ENCODE results near the gene PEX6.

Gene PEX6

DNA sequence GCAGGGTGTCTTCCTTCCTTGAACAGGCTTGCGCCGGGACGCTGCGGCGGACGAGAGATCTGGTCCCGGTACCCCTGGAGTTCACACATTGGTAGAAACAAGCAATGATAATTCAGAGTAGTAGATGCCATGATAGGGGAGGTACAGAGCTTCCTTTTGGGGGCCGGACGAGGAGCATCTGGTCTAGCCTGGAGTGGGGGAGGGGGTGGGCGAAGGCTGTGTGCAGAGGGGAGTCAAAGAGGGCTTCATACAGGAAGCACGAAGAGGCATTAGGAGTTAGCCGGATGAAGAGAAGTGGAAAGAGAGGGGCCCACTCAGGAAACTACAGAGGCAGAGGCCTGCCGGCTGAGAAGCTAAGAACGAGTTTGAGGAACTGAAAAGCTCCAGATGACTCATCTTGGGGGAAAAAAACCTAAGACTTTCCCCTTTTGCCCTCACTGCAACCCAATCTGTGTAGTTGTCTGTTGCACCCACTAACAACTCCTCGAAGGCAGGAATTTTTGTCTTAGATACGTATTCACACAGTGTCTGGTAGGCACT, 49.1 kb downstream of the PEX6 start:
- peak; percentile 69 for DNase-seq

DNA sequence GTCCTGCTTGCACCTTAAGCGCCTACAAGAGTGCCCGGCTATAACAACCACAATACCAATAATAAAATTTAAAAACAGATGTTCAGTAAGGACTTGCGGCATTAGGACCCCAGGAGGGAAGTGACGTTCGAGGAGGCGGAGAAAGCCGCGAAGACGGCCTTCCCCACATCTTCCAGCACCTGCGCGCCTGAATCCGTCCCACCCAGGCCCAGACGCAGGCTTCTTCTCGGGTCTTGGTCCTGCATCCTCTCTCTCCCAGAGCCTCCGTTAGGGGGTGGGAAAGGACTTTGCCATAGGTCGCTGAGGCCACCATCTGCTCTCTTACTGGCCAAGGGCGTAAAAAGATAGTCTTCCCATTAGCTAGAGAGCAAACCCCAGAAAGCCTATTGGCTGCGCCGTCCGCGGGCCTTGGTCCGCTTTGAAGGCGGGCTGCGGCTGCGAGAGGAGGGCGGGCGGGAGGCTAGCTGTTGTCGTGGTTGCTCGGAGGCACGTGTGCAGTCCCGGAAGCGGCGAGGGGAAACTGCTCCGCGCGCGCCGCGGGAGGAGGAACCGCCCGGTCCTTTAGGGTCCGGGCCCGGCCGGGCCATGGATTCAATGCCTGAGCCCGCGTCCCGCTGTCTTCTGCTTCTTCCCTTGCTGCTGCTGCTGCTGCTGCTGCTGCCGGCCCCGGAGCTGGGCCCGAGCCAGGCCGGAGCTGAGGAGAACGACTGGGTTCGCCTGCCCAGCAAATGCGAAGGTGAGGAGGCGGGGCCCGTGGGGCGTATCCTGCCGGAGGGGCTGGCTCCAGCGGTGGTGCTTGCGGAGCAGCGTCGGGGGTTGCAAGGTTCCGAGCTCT, 49.8 kb downstream of the PEX6 start, which contains the start of gene CNPY3:
CNPY3 (plus strand) TSS at position 495 of the 835 bp plus-strand sequence; CDS start at position 586, 91 bp downstream.
- DNase-seq, result peak; percentile 94

DNA sequence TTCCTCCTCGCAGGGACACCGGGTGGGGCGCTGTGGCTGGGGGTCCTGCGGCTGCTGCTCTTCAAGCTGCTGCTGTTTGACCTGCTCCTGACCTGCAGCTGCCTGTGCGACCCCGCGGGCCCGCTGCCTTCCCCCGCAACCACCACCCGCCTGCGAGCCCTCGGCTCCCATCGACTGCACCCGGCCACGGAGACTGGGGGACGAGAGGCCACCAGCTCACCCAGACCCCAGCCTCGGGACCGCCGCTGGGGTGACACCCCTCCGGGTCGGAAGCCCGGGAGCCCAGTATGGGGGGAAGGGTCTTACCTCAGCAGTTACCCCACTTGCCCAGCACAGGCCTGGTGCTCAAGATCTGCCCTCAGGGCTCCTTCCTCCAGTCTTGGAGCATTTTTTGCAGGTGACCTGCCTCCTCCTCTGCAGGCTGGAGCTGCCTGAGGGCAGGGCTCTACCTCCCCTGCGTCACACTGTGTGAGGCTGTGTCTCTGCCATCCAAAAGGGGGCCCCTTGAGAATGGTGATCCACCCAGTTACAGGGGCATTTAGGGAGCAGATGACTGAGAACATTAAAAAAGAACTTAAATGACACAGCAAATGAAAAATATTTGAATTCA, 53.6 kb downstream of the PEX6 start:
- DNase-seq, result no peak

DNA sequence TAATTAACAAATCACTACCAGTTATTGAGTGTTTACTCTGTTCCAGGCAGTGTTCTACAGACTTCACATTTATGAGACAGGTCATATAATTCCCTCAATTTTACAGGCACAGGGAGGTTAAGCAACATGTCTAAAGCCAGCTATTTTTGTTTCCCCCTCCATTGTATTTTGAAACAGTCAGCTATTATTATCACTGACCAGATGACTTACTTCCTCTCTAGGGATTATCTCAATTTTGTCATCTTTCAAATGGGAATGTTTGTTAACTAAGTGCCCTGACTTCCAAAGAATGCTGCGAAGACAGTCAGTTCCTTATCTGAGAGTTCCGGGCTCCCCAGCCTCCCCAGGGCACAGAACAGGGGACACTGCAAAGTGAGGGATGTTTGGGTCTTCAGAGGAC, 55.3 kb downstream of the PEX6 start:
- DNase-seq, result no peak

DNA sequence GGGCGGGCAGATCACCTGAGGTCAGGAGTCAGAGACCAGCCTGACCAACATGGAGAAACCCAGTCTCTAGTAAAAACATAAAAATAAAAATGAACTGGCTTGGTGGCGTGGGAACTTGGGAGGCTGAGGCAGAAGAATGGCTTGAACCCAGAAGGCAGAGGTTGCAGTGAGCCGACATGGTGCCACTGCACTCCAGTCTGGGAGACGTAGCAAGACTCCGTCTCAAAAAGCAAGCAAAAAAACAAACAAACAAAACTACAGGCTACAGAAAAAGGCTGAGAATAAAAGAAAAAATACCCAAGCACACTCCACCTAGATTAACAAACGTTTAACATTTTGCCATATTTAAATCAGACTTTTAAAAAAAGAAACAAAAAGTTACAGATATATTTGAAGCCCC, 57.2 kb downstream of the PEX6 start:
- DNase-seq, result no peak

DNA sequence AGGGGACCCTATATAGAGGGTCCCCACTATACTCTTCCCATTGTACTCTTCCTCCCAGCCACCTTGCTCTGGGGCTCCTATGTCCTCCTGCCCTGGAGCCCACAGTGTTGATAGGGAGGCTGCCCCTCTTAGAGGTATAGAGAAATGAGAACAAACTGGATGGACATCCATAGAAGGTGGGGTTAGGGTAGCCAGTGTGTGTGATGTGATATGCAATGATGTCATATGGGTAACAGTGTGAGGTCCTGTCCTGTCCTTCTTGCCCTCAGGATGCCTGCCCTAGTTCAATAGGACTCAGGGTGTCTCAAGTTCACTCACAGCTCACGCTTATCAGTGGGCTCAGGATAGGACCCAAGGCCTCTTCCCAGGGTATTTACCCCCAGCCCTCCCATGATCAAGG, 62.7 kb downstream of the PEX6 start:
- DNase-seq, result no peak

DNA sequence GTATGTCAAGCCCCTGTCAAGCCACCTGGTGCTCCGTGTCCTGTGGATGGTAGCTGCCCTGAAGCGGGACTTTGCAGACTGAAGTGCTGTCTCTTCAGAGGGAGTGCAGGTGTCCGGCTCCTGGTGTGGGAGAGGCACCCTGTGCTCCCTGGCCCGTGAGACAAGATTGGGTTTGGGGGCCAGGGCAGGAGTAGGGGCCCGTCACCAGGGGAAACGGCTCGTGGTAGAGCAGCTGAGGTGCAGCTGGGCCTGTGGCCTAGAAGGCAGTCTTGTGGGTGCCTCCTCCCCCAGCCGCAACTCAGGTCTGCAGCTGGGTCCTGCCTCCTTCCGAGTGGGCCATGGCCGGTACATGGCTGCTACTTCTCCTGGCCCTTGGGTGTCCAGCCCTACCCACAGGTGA, 63.2 kb downstream of the PEX6 start, which contains the start of gene PTCRA:
PTCRA (plus strand) TSS at position 322 of the 400 bp plus-strand sequence; CDS start at position 339, 17 bp downstream.
- no peak for DNase-seq

DNA sequence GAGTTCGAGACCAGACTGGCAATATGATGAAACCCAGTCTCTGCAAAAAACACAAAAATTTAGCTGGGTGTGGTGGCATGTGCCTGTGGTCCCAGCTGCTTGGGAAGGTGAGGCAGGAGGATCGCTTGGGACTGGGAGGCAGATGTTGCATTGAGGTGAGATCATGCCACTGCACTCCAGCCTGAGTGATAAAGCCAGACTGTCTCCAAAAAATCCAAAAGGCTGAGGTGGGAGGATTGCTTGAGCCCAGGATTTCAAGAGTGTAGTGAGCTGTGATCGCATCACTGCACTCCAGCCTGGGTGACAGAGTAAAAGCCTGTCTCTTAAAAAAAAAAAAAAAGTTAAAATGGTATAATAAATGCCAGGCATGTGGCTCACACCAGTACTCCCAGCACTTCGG, 64.4 kb downstream of the PEX6 start:
- DNase-seq, result no peak

Data from stimulated activated CD4-positive, alpha-beta T cell treated with anti-CD3 and anti-CD28 coated beads, Interleukin-4, amount 100 ng/mL, for 24 hours (primary cell).